MM.1S (cell line): ENCODE results near the gene KDM2A.

Source experiments
- EZH2phosphoT487 ChIP-seq: fragments of 300-600 bp; sonication (generic); IDR thresholded peaks from 2 replicates; pipeline ENCODE4 v1.6.1; 2018; ENCODE audit warnings: antibody characterized with exemption, low read length
- TF ChIP-seq, protein P1 (sequence below): fragments of 300-600 bp; sonication (generic); IDR thresholded peaks from 2 replicates; pipeline ENCODE4 v1.5.1; 2016; ENCODE audit warnings: antibody characterized with exemption, low read length, mixed read lengths

DNA sequence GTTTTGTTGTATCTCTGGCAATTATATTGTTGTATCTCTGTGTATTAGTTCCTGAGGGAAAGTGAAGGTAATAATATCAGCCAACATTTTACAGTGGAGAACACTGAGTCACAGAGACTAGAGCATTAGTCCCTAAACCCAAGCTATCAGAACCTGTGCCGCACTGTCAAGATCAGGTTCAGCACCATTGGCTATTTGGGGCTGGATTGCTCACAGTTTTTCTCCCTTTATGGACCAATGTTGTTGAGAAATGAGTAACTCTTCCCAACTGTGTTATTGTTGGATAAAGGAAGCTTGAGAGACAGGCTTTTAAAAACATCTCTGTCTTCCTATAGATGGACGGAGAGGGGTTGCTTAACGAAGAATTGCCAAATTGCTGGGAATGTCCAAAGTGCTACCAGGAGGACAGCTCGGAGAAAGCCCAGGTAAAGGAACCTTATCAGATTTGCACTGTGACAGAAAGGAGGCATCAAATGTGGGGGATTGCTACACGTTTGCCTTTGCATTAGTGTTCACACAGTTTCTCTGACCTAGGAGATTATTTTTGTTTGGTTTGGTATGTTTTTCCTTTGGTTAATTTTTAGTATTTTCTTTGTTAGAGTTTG lies 129.0 kb downstream of the KDM2A start:
- TF ChIP-seq, protein P1, sequence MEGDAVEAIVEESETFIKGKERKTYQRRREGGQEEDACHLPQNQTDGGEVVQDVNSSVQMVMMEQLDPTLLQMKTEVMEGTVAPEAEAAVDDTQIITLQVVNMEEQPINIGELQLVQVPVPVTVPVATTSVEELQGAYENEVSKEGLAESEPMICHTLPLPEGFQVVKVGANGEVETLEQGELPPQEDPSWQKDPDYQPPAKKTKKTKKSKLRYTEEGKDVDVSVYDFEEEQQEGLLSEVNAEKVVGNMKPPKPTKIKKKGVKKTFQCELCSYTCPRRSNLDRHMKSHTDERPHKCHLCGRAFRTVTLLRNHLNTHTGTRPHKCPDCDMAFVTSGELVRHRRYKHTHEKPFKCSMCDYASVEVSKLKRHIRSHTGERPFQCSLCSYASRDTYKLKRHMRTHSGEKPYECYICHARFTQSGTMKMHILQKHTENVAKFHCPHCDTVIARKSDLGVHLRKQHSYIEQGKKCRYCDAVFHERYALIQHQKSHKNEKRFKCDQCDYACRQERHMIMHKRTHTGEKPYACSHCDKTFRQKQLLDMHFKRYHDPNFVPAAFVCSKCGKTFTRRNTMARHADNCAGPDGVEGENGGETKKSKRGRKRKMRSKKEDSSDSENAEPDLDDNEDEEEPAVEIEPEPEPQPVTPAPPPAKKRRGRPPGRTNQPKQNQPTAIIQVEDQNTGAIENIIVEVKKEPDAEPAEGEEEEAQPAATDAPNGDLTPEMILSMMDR: no peak
- TF ChIP-seq EZH2phosphoT487: no peak
